Left ventricle myocardium inferior (tissue), 1 donor: ENCODE results near the gene ALAS1. TPM values are rescaled to one million over a fixed set of nuclear protein-coding genes. Genes with fewer than 3 reads are reported as not detected.

Experiments
- DNase-seq: peaks from one replicate; pipeline ENCODE4 v3.0.0-alpha.2; 2020
- H3K27ac ChIP-seq: fragments of 200-600 bp; replicated peaks from 2 replicates; pipeline ENCODE4 v1.8.0; 2021
- H3K27me3 ChIP-seq: fragments of 200-600 bp; 2 replicates; pipeline ENCODE4 v1.8.0; 2021; ENCODE audit warnings: low read depth
- H3K36me3 ChIP-seq: fragments of 200-600 bp; 2 replicates; pipeline ENCODE4 v1.8.0; 2021
- H3K4me1 ChIP-seq: fragments of 200-600 bp; 2 replicates; pipeline ENCODE4 v1.8.0; 2021
- H3K4me3 ChIP-seq: fragments of 200-600 bp; 2 replicates; pipeline ENCODE4 v1.8.0; 2021; ENCODE audit warnings: mild to moderate bottlenecking, moderate library complexity
- H3K9me3 ChIP-seq: fragments of 200-600 bp; replicated peaks from 2 replicates; pipeline ENCODE4 v1.8.0; 2021
- CTCF ChIP-seq: fragments of 200-600 bp; IDR thresholded peaks from 2 replicates; pipeline ENCODE4 v1.8.0; 2021; ENCODE audit warnings: antibody characterized with exemption, mild to moderate bottlenecking, borderline replicate concordance
- intact Hi-C: fragments of 100-400 bp; cut with micrococcal nuclease; formaldehyde crosslinking; loops from one replicate; pipeline ENCODE4 v1.11.0; 2022
- total RNA-seq: library from RNA; stranded (reverse); fragmentation: NEBNext Ultra II Directional; extraction: Animal tissue kit (Norgen Biotek cat#: 25700); gene quantifications from one replicate; pipeline ENCODE4 v1.2.1, GENCODE V29; 2021
- donor health status: DM: no; HTN: yes; CAD: no; lungs with severe emphysema.

The ALAS1 gene
- total RNA-seq, 1 donor from 2014 or later: 180 TPM

- TF ChIP-seq CTCF: no peak
- no peak within 1 kb of the TSS for H3K4me3 ChIP-seq
- intact Hi-C loops: loop anchor here (5.0 kb wide), 1 partner anchor 117 kb away; no protein-coding TSS in a partner anchor
- DNase-seq: no peak
- no peaks in the 10 kb centered on the region for H3K9me3 ChIP-seq
- peaks cover 33% of the 10 kb centered on the region for H3K36me3 ChIP-seq
- no peak within 1 kb of the TSS for H3K27ac ChIP-seq
- peaks cover 9% of the 10 kb centered on the region for H3K4me1 ChIP-seq
- no peaks in the 10 kb centered on the region for H3K27me3 ChIP-seq
Measured at GRCh38 chr3:52225452-52226228, 27.7 kb downstream of the ALAS1 start, which contains the start of gene TLR9. Gene TLR9, minus strand, starts transcription at chr3:52225645. Its CDS starts 116 bp downstream, at chr3:52225529.

- Histone ChIP-seq H3K9me3 (no peaks in the 10 kb centered on the region), H3K36me3 (peaks cover 39% of the 10 kb centered on the region), H3K27ac (no peak overlapping the region), H3K4me3 (no peak overlapping the region), H3K4me1 (peaks cover 7% of the 10 kb centered on the region), H3K27me3 (no peaks in the 10 kb centered on the region)
- TF ChIP-seq CTCF: no peak
- intact Hi-C loops: loop anchor here (5.0 kb wide), 1 partner anchor 116 kb away; no protein-coding TSS in a partner anchor
- DNase-seq: no peak
Measured at GRCh38 chr3:52226229-52226817, 28.4 kb downstream of the ALAS1 start.

- no peaks in the 10 kb centered on the region for H3K9me3 ChIP-seq
- intact Hi-C loops: loop anchor here (5.0 kb wide), 1 partner anchor 115 kb away; no protein-coding TSS in a partner anchor
- no peak for TF ChIP-seq CTCF
- no peaks in the 10 kb centered on the region for H3K27me3 ChIP-seq
- no peak overlapping the region for H3K27ac ChIP-seq
- DNase-seq: no peak
- H3K36me3 ChIP-seq: peaks cover 46% of the 10 kb centered on the region
- H3K4me3 ChIP-seq: no peak overlapping the region
- peaks cover 9% of the 10 kb centered on the region for H3K4me1 ChIP-seq
Measured at GRCh38 chr3:52227117-52227516, 29.2 kb downstream of the ALAS1 start.

GRCh38 chr3:52227766-52228165 lies 29.8 kb downstream of the ALAS1 start:
- intact Hi-C loops: loop anchor here (5.0 kb wide), 1 partner anchor 115 kb away; no protein-coding TSS in a partner anchor
- Histone ChIP-seq H3K4me3 (no peak overlapping the region), H3K27ac (no peak overlapping the region), H3K36me3 (peaks cover 53% of the 10 kb centered on the region), H3K27me3 (no peaks in the 10 kb centered on the region), H3K9me3 (no peaks in the 10 kb centered on the region), H3K4me1 (peaks cover 16% of the 10 kb centered on the region)
- no peak for DNase-seq
- no peak for TF ChIP-seq CTCF

GRCh38 chr3:52228266-52228665 lies 30.3 kb downstream of the ALAS1 start:
- H3K36me3 ChIP-seq: peaks cover 57% of the 10 kb centered on the region
- intact Hi-C loops: loop anchor here (5.0 kb wide), 1 partner anchor 114 kb away; no protein-coding TSS in a partner anchor
- no peaks in the 10 kb centered on the region for H3K27me3 ChIP-seq
- H3K9me3 ChIP-seq: no peaks in the 10 kb centered on the region
- H3K4me1 ChIP-seq: peaks cover 21% of the 10 kb centered on the region
- no peak for TF ChIP-seq CTCF
- no peak overlapping the region for H3K27ac ChIP-seq
- no peak for DNase-seq
- no peak overlapping the region for H3K4me3 ChIP-seq
